Effector memory CD4-positive, alpha-beta T cell (primary cell): ENCODE data around the gene ITGB8.
"Not testable (repeated sequence)": the region's sequence is repeated elsewhere in the genome, so short reads cannot be mapped to it uniquely, and the experiment has no call there.

Experiments
- DNase-seq, 3 donors: peaks; one replicate each; pipeline ENCODE4 v3.0.0-alpha.2; 2020
- H3K27ac ChIP-seq: 2 replicates; pipeline ENCODE4 v1.7.0; 2013; ENCODE audit warnings: mild to moderate bottlenecking, low read length, moderate library complexity; ENCODE audit not compliant: insufficient read depth, poor library complexity, severe bottlenecking
- H3K27me3 ChIP-seq: replicated peaks from 2 replicates; pipeline ENCODE4 v1.7.0; 2013; ENCODE audit warnings: mild to moderate bottlenecking, low read length; ENCODE audit not compliant: insufficient read depth, control insufficient read depth, poor library complexity, severe bottlenecking
- H3K36me3 ChIP-seq: 2 replicates; pipeline ENCODE4 v1.7.0; 2013; ENCODE audit warnings: mild to moderate bottlenecking, low read length, moderate library complexity; ENCODE audit not compliant: control insufficient read depth, insufficient read depth
- H3K4me1 ChIP-seq: 2 replicates; pipeline ENCODE4 v1.7.0; 2013; ENCODE audit warnings: low read length, mild to moderate bottlenecking; ENCODE audit not compliant: control insufficient read depth, insufficient read depth, poor library complexity, severe bottlenecking
- H3K4me3 ChIP-seq: 2 replicates; pipeline ENCODE4 v1.7.0; 2013; ENCODE audit warnings: low read length, low read depth, mild to moderate bottlenecking; ENCODE audit not compliant: insufficient read depth, poor library complexity, severe bottlenecking
- H3K9me3 ChIP-seq: 2 replicates; pipeline ENCODE4 v1.7.0; 2013; ENCODE audit warnings: mild to moderate bottlenecking, low read length, moderate library complexity; ENCODE audit not compliant: control insufficient read depth

Gene ITGB8

DNA sequence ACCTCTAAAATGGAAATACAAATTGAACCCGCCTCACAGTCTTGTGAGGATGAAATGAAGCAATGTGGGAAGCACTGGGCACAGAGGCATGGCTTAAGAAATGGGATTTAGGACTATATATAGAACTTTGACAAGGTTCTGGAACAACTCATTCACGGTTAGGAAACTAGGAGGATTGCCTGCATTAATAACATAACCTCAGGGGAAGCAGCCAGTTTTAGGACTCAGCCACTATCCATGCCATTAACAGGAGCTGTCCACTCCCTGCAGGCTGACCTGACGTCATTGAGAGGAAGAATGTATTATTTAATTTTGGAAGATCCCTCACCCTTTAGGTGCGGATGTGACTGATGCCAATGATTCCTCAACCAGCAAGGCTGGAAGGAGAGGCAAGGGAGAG is 34.8 kb downstream of the ITGB8 start:
- no peak overlapping the region for H3K27ac ChIP-seq
- DNase-seq: no peak
- no peaks in the 10 kb centered on the region for H3K36me3 ChIP-seq

GRCh38 chr7:20374399-20374798 is 43.7 kb downstream of the ITGB8 start:
- H3K36me3 ChIP-seq: no peaks in the 10 kb centered on the region
- H3K9me3 ChIP-seq: no peaks in the 10 kb centered on the region
- H3K4me3 ChIP-seq: no peak overlapping the region
- no peaks in the 10 kb centered on the region for H3K4me1 ChIP-seq
- no peak overlapping the region for H3K27ac ChIP-seq
- H3K27me3 ChIP-seq: no peaks in the 10 kb centered on the region
- DNase-seq: no peak

More for the DNA sequence above, 34.8 kb downstream of the ITGB8 start:
- H3K4me1 ChIP-seq: no peaks in the 10 kb centered on the region
- H3K9me3 ChIP-seq: no peaks in the 10 kb centered on the region
- H3K27me3 ChIP-seq: no peaks in the 10 kb centered on the region
- H3K4me3 ChIP-seq: no peak overlapping the region

DNA sequence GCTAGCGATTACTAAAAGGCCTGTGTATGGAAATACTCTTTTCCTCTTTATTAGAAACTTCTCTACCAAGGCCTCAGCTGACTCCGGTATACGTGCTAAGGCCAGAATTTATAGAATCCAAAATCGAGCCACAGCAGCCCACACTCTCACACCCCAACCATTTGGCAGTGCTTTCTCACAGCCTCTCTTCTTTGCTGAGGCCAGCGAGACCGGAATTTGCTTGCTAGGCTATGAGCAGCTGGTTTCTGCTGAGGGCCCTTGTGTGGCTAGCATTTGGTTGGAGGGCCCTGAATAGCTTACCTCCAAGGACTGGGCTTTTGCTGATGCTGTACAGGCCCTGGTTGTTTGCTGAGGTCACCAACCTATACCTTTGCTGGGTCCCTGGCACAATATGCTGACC is 46.1 kb downstream of the ITGB8 start:
- Histone ChIP-seq H3K27ac (no peak overlapping the region), H3K27me3 (no peaks in the 10 kb centered on the region), H3K9me3 (no peaks in the 10 kb centered on the region), H3K4me1 (no peaks in the 10 kb centered on the region), H3K4me3 (no peak overlapping the region), H3K36me3 (no peaks in the 10 kb centered on the region)
- no peak for DNase-seq

- H3K36me3 ChIP-seq: no peaks in the 10 kb centered on the region
- H3K9me3 ChIP-seq: no peaks in the 10 kb centered on the region
- no peaks in the 10 kb centered on the region for H3K27me3 ChIP-seq
- H3K4me3 ChIP-seq: no peak overlapping the region
- no peak overlapping the region for H3K27ac ChIP-seq
- H3K4me1 ChIP-seq: no peaks in the 10 kb centered on the region
- DNase-seq: no peak
Observed at GRCh38 chr7:20381406-20382034, 50.8 kb downstream of the ITGB8 start.

- Histone ChIP-seq H3K36me3 (no peaks in the 10 kb centered on the region), H3K4me3 (no peak overlapping the region), H3K27ac (no peak overlapping the region), H3K9me3 (no peaks in the 10 kb centered on the region), H3K4me1 (no peaks in the 10 kb centered on the region), H3K27me3 (no peaks in the 10 kb centered on the region)
- no peak for DNase-seq
Observed at GRCh38 chr7:20383351-20383750, 52.7 kb downstream of the ITGB8 start.

GRCh38 chr7:20385126-20385525 is 54.4 kb downstream of the ITGB8 start:
- Histone ChIP-seq H3K4me1 (no peaks in the 10 kb centered on the region), H3K27ac (no peak overlapping the region), H3K9me3 (no peaks in the 10 kb centered on the region), H3K36me3 (no peaks in the 10 kb centered on the region), H3K4me3 (no peak overlapping the region), H3K27me3 (no peaks in the 10 kb centered on the region)
- no peak for DNase-seq

DNA sequence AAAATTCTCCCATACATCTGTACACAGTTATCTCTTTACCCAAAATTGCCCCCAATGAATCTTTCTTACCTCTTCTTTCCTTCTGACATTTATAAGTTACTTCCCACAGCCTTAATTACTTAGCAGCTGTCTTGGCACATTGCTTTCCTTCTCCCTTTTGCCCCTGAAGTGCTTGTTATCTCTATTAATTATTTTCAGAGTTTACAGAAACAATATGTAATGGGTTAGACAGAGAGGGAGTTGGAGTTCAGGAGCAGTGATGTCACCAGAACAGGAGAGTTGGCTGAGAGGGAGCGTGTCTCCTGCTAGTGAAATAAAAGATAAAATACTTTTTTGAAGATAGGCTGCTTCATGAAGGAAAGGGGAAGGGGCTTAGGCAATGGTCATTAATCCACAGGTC is 57.4 kb downstream of the ITGB8 start:
- Histone ChIP-seq H3K9me3 (no peaks in the 10 kb centered on the region), H3K4me1 (no peaks in the 10 kb centered on the region), H3K4me3 (no peak overlapping the region), H3K36me3 (no peaks in the 10 kb centered on the region), H3K27ac (no peak overlapping the region), H3K27me3 (no peaks in the 10 kb centered on the region)
- DNase-seq: no peak

DNA sequence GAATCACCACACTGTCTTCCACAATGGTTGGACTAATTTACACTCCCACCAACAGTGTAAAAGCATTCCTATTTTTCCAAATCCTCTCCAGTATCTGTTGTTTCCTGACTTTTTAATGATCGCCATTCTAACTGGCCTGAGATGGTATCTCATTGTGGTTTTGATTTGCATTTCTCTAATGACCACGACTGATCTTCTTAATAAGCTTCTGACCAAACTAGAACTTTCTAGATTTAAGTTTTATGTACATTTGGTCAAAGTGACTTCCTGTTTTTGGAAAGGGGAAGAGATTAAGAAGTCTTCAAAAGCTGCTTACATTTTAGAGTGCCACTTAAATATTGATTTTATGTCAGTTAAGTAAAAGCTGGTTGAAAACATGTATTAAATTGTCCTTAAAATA is 58.5 kb downstream of the ITGB8 start:
- H3K36me3 ChIP-seq, H3K4me1 ChIP-seq, H3K4me3 ChIP-seq, H3K27ac ChIP-seq, H3K9me3 ChIP-seq, H3K27me3 ChIP-seq, DNase-seq: not testable (repeated sequence)

GRCh38 chr7:20393021-20393610 is 62.4 kb downstream of the ITGB8 start:
- H3K9me3 ChIP-seq: no peaks in the 10 kb centered on the region
- H3K4me1 ChIP-seq: no peaks in the 10 kb centered on the region
- no peak overlapping the region for H3K4me3 ChIP-seq
- no peaks in the 10 kb centered on the region for H3K27me3 ChIP-seq
- no peak for DNase-seq
- no peak overlapping the region for H3K27ac ChIP-seq
- no peaks in the 10 kb centered on the region for H3K36me3 ChIP-seq

DNA sequence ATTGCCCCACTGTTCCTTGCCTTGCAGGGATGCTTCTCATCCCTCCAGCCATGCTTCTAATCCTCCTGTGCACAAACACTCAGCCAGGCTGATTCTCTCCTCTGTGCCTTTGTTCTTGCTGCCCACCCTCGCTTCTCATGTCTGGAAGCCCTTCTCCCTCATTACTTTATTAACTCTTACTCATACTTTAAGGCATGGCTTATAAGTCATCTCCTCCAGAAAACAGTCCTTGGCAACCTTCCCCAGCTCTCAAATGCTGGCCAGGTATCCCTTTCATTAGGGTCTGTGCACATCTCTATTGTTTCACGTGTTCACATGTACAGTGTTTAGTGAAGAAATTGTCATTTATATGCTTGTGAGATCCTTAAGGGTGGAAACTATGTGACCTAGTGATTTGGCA is 62.9 kb downstream of the ITGB8 start:
- H3K36me3 ChIP-seq: no peaks in the 10 kb centered on the region
- no peaks in the 10 kb centered on the region for H3K9me3 ChIP-seq
- H3K4me1 ChIP-seq: no peaks in the 10 kb centered on the region
- no peaks in the 10 kb centered on the region for H3K27me3 ChIP-seq
- DNase-seq: no peak
- H3K4me3 ChIP-seq: no peak overlapping the region
- H3K27ac ChIP-seq: no peak overlapping the region
